A549 (cell line): ENCODE results near the gene TLR5. TPM values are rescaled to one million over a fixed set of nuclear protein-coding genes. Genes with fewer than 3 reads are reported as not detected.

ENCODE experiments used
- BCL3 ChIP-seq: fragments of >200 bp; sonication (Bioruptor Twin); formaldehyde crosslinking; IDR thresholded peaks from 3 replicates; pipeline ENCODE4 v1.6.1; 2016
- BHLHE40 ChIP-seq: IDR thresholded peaks from 2 replicates; pipeline ENCODE4 v1.6.1; 2012; ENCODE audit warnings: low read depth, low read length, inconsistent platforms
- CBX8 ChIP-seq: fragments of 200-600 bp; sonication (generic); IDR thresholded peaks from 2 replicates; pipeline ENCODE4 v1.6.1; 2016
- CHD2 ChIP-seq: fragments of 150-350 bp; IDR thresholded peaks from 2 replicates; pipeline ENCODE4 v1.6.1; 2014; ENCODE audit warnings: low read length; ENCODE audit not compliant: partially characterized antibody
- CHD4 ChIP-seq: fragments of 200-600 bp; sonication (generic); IDR thresholded peaks from 2 replicates; pipeline ENCODE4 v1.6.1; 2016; ENCODE audit warnings: antibody characterized with exemption, mild to moderate bottlenecking, borderline replicate concordance
- CTCF ChIP-seq: fragments of >200 bp; sonication (Bioruptor Twin); formaldehyde crosslinking; IDR thresholded peaks from 3 replicates; pipeline ENCODE4 v1.5.1; 2016
- EHF ChIP-seq: fragments of 250-450 bp; sonication (Bioruptor Pico); IDR thresholded peaks from 2 replicates; pipeline ENCODE4 v1.5.0; 2020; ENCODE audit warnings: mild to moderate bottlenecking
- ELK1 ChIP-seq: fragments of 150-350 bp; IDR thresholded peaks from 2 replicates; pipeline ENCODE4 v1.6.1; 2014; ENCODE audit warnings: low read depth, mild to moderate bottlenecking, low read length
- ESRRA ChIP-seq: fragments of 150-350 bp; IDR thresholded peaks from 2 replicates; pipeline ENCODE4 v1.6.1; 2014; ENCODE audit warnings: mild to moderate bottlenecking, low read length, borderline replicate concordance
- FOSB ChIP-seq: fragments of 250-450 bp; sonication (Bioruptor Pico); IDR thresholded peaks from 2 replicates; pipeline ENCODE4 v1.5.0; 2020; ENCODE audit warnings: mild to moderate bottlenecking, moderate library complexity
- FOSL2 ChIP-seq, 2 experiments: fragments of 450-650 bp in 1 of 2; fragments of >200 bp in 1 of 2; sonication (Bioruptor Twin) in 1 of 2; formaldehyde crosslinking; IDR thresholded peaks; 2 replicates each; pipeline versions ENCODE4 v1.5.0 to v1.6.1; 2016 to 2020; ENCODE audit warnings: mild to moderate bottlenecking in 1 of 2, moderate library complexity in 1 of 2
- FOXS1 ChIP-seq: fragments of 250-450 bp; sonication (Bioruptor Pico); IDR thresholded peaks from 2 replicates; pipeline ENCODE4 v1.5.0; 2020; ENCODE audit warnings: mild to moderate bottlenecking, moderate library complexity
- HDAC2 ChIP-seq: fragments of 200-600 bp; sonication (generic); IDR thresholded peaks from 2 replicates; pipeline ENCODE4 v1.6.1; 2016
- HEYL ChIP-seq: fragments of 250-450 bp; sonication (Bioruptor Pico); IDR thresholded peaks from 2 replicates; pipeline ENCODE4 v1.8.0; 2021; ENCODE audit warnings: mild to moderate bottlenecking, moderate library complexity
- HMGXB4 ChIP-seq: fragments of 250-450 bp; sonication (Bioruptor Pico); IDR thresholded peaks from 2 replicates; pipeline ENCODE4 v1.5.0; 2021; ENCODE audit warnings: mild to moderate bottlenecking, moderate library complexity, borderline replicate concordance
- HOXB13 ChIP-seq: fragments of 250-450 bp; sonication (Bioruptor Pico); IDR thresholded peaks from 2 replicates; pipeline ENCODE4 v1.5.0; 2020; ENCODE audit warnings: low read depth, mild to moderate bottlenecking, moderate library complexity
- JUN ChIP-seq, 2 experiments: fragments of >200 bp; sonication (Bioruptor Twin); formaldehyde crosslinking; IDR thresholded peaks; 2 replicates in 1 of 2; 3 replicates in 1 of 2; pipeline ENCODE4 v1.6.1; 2016 to 2017
- KDM5A ChIP-seq: fragments of 200-600 bp; sonication (generic); IDR thresholded peaks from 2 replicates; pipeline ENCODE4 v1.6.1; 2016; ENCODE audit warnings: antibody characterized with exemption, mild to moderate bottlenecking
- MAFK ChIP-seq: fragments of 450-650 bp; IDR thresholded peaks from 2 replicates; pipeline ENCODE4 v1.6.1; 2014; ENCODE audit not compliant: partially characterized antibody
- MYC ChIP-seq: IDR thresholded peaks from 2 replicates; pipeline ENCODE4 v1.6.1; 2012; ENCODE audit warnings: mild to moderate bottlenecking, inconsistent platforms, low read length, improper control_type of control experiment, borderline replicate concordance
- NPAS2 ChIP-seq: fragments of 250-450 bp; sonication (Bioruptor Pico); IDR thresholded peaks from 2 replicates; pipeline ENCODE4 v1.8.0; 2022; ENCODE audit warnings: mild to moderate bottlenecking, moderate library complexity, borderline replicate concordance
- PHF8 ChIP-seq: fragments of 200-600 bp; sonication (generic); IDR thresholded peaks from 2 replicates; pipeline ENCODE4 v1.6.1; 2016; ENCODE audit warnings: low read depth, mild to moderate bottlenecking, antibody characterized with exemption, moderate library complexity, borderline replicate concordance
- POLR2AphosphoS2 ChIP-seq: conservative IDR thresholded peaks from 2 replicates; pipeline ENCODE4 v1.6.1; 2012; ENCODE audit warnings: low read length, improper control_type of control experiment, inconsistent platforms
- RAD21 ChIP-seq, 2 experiments: fragments of >200 bp in 1 of 2; sonication (Bioruptor Twin) in 1 of 2; formaldehyde crosslinking in 1 of 2; IDR thresholded peaks in 1 of 2; conservative IDR thresholded peaks in 1 of 2; 2 replicates in 1 of 2; 3 replicates in 1 of 2; pipeline ENCODE4 v1.6.1; 2012 to 2018; ENCODE audit warnings: inconsistent platforms in 1 of 2
- RCOR1 ChIP-seq: fragments of 150-350 bp; IDR thresholded peaks from 2 replicates; pipeline ENCODE4 v1.6.1; 2014; ENCODE audit warnings: antibody characterized with exemption, low read length, low read depth
- REST ChIP-seq: fragments of 200-600 bp; sonication (generic); IDR thresholded peaks from 2 replicates; pipeline ENCODE4 v1.6.1; 2016; ENCODE audit warnings: antibody characterized with exemption, mild to moderate bottlenecking, moderate library complexity
- RFX5 ChIP-seq: fragments of 450-650 bp; IDR thresholded peaks from 2 replicates; pipeline ENCODE4 v1.7.1; 2014; ENCODE audit warnings: antibody characterized with exemption, mild to moderate bottlenecking, moderate library complexity
- TFCP2L1 ChIP-seq: fragments of 250-450 bp; sonication (Bioruptor Pico); IDR thresholded peaks from 2 replicates; pipeline ENCODE4 v1.5.0; 2021; ENCODE audit warnings: mild to moderate bottlenecking
- TP53 ChIP-seq: fragments of 250-450 bp; sonication (Bioruptor Pico); IDR thresholded peaks from 2 replicates; pipeline ENCODE4 v1.5.0; 2021; ENCODE audit warnings: mild to moderate bottlenecking, moderate library complexity
- ZFP36 ChIP-seq: fragments of 450-650 bp; IDR thresholded peaks from 2 replicates; pipeline ENCODE4 v1.6.1; 2014; ENCODE audit warnings: borderline replicate concordance; ENCODE audit not compliant: partially characterized antibody
- ZNF302 ChIP-seq: fragments of 250-450 bp; sonication (Bioruptor Pico); IDR thresholded peaks from 2 replicates; pipeline ENCODE4 v1.9.0; 2021; ENCODE audit warnings: inconsistent platforms, mild to moderate bottlenecking, moderate library complexity
- polyA plus RNA-seq, 4 experiments: library from polyadenylated mRNA; depleted of rRNA in 3 of 4; stranded (reverse); fragments of >200 nt; fragmentation: RNase III in 1 of 4; extraction: RNeasy Plus Mini Kit Qiagen cat#74134 plus additional on column Dnase treatment in 1 of 4; gene quantifications; 2 replicates in 3 of 4; 3 replicates in 1 of 4; pipeline ENCODE4 v1.2.3, GENCODE V29; 2011 to 2017

TLR5 gene
- polyA plus RNA-seq, 2 of the 4 experiments (the other 2 are of a cell fraction): 0.22 to 1.3 TPM

- TF ChIP-seq FOSL2 (IDR thresholded peaks at IDR 0.05) (no peak), FOSL2 (CRISPR knock-in tag; IDR thresholded peaks at IDR 0.05) (peak; percentile 27; the same call in 1 of the 2 replicates), HEYL (CRISPR knock-in tag) (no peak), NPAS2 (CRISPR knock-in tag) (no peak), RCOR1 (no peak), ZNF302 (no peak), KDM5A (no peak), CTCF (peak; percentile 95), HMGXB4 (no peak), BHLHE40 (no peak), EHF (CRISPR knock-in tag) (no peak), BCL3 (no peak), HOXB13 (CRISPR knock-in tag) (no peak), CHD2 (no peak), RAD21 (conservative IDR thresholded peaks at IDR 0.05 in 1 of 2, IDR thresholded peaks at IDR 0.05 in 1 of 2) (peak; percentile 96 to 99), TFCP2L1 (CRISPR knock-in tag) (no peak), ELK1 (no peak), JUN (IDR thresholded peaks at IDR 0.05) (no peak), TP53 (CRISPR knock-in tag) (no peak), CBX8 (no peak), RFX5 (no peak), ESRRA (no peak), MAFK (no peak), HDAC2 (no peak), PHF8 (no peak), FOXS1 (no peak), REST (no peak), POLR2AphosphoS2 (no peak), FOSB (no peak), ZFP36 (no peak), CHD4 (no peak), MYC (no peak)
Measured at GRCh38 chr1:223081181-223081994, 61.7 kb downstream of the TLR5 start (continued).
